ENCODE results near the gene TYW1B.
"Not testable (repeated sequence)": the region's sequence is repeated elsewhere in the genome, so short reads cannot be mapped to it uniquely, and the experiment has no call there.

TYW1B gene

DNA sequence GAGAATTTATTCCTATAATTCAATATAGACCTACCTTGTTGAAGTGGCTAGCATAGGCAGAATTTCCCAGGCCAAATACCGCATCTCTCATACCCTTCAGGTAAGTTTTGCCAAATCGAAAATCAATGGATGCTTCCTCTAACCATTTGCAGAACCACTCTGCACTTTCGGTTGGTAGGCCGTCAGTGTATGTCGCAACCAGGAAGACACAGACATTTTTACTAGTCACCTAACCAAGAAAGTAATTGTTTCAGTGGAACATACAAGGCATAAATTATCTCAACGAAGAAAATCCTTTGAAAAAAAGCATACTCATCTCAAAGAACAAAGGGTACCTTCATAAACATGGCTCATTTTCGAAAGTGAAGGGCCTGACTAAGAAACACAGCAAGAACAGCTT is 17.6 kb downstream of the TYW1B start:
- DNase-seq (ENCODE audit: low spot score): not testable (repeated sequence)

- DNase-seq (ENCODE audit: low spot score): not testable (repeated sequence)
Observed at GRCh38 chr7:72808511-72808910, 19.5 kb downstream of the TYW1B start.

DNA sequence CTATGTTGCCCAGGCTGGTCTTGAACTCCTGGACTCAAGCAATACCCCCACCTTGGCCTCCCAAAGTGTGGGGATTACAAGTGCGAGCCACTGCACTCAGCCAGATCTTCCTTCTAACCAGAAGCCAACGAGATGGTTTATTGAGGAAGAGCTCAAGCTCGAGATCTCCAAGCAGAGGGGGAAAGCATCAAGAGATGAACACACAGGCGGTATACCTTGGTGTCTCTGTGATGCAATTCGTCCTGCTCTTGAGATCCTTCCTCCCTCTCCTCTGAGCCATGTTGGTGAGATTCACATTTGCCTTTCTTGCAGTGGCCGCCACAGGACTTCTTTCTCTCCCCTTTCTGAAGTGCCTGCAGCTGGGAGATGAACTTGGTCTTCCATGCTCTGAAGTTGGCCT is 21.1 kb downstream of the TYW1B start:
- not testable (repeated sequence) for DNase-seq (ENCODE audit: low spot score)

- no peak for DNase-seq (ENCODE audit: low spot score)
Observed at GRCh38 chr7:72805526-72806494, 22.2 kb downstream of the TYW1B start.

- not testable (repeated sequence) for DNase-seq (ENCODE audit: low spot score)
Observed at GRCh38 chr7:72803778-72804177, 24.2 kb downstream of the TYW1B start.

GRCh38 chr7:72801564-72801963 is 26.4 kb downstream of the TYW1B start:
- DNase-seq (ENCODE audit: low spot score): not testable (repeated sequence)

GRCh38 chr7:72795401-72795800 is 32.6 kb downstream of the TYW1B start:
- not testable (repeated sequence) for DNase-seq (ENCODE audit: low spot score)

DNA sequence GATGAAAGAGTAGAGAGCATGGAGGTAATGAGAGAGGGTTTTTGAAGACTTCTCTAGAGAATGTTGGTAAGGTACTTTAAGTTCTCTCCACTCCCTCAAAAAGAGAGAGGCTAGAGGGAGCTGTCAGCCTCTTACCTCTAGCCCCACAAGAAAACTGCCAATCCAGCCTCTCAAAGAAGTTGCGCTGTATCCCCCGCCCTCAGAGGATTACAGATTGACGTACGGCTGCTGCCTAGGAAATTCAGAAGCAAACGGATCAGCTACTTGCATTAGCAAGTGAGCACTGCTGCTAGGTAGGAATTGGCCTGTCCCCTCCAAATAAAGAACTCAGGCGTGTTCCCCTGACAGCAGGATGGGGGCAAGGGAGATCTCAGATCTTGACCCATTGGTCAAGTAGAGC is 34.2 kb downstream of the TYW1B start:
- DNase-seq (ENCODE audit: low spot score): no peak

GRCh38 chr7:72790698-72791060 is 37.3 kb downstream of the TYW1B start:
- DNase-seq (ENCODE audit: low spot score): not testable (repeated sequence)

DNA sequence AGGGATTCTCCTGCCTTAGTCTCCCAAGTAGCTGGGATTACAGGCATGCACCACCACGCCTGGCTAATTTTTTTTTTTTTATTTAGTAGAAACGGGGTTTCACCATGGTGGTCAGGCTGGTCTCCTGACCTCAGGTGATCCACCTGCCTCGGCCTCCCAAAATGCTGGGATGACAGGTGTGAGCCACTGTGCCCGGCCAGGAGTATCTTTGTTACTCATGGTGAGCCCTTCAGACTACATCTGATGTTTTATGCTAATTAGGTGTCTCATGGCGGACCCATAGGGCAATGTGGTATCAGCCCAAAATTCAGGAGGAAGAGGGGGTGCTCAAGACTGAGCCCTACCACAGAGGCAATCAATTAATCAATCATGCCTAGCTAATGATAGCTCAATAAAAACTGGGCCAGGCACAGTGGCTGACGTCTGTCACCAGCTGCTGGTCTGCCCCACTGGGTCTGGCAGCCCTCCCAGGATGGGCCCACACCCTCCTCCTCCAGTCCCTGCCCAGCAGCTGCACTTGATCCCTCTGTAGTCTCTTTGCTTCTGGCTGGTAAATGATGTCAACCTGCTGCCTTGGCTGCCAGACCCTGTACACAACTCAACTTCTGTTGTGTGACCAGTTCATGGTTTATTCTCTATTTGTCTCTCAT is 37.8 kb downstream of the TYW1B start:
- DNase-seq (ENCODE audit: low spot score): not testable (repeated sequence)

DNA sequence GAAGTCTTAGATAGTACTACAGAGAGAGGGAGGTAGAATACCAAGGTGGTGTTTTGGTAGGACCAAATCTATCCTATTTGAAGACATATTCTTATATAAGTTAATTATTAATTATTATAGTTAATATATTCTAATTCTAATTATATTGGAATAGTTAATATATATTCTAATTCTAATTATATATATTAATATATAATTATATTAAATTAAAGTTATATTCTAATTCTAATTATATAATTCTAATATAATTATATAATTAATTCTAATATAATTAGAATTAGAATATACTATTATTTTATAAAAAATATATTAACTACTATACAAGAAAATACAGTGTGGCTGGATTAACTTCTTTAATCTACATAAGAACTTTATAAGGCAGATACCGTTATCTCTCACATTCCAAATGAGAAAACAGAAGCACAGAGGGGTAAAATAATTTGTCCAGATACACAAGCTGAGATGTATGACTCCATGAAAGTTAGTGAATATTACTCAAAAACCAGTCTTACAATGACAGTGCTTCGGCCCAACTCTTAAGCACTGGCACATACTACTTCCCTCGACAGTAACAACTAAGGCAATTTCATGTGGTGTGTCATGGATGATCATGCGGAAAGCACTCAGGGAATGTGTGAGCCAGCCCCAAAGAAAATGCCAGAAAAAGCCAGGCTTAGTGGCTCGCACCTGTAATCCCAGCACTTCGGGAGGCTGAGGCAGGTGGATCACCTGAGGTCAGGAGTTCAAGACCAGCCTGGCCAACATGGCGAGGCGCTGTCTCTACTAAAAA is 42.6 kb downstream of the TYW1B start:
- no peak for DNase-seq (ENCODE audit: low spot score)

DNA sequence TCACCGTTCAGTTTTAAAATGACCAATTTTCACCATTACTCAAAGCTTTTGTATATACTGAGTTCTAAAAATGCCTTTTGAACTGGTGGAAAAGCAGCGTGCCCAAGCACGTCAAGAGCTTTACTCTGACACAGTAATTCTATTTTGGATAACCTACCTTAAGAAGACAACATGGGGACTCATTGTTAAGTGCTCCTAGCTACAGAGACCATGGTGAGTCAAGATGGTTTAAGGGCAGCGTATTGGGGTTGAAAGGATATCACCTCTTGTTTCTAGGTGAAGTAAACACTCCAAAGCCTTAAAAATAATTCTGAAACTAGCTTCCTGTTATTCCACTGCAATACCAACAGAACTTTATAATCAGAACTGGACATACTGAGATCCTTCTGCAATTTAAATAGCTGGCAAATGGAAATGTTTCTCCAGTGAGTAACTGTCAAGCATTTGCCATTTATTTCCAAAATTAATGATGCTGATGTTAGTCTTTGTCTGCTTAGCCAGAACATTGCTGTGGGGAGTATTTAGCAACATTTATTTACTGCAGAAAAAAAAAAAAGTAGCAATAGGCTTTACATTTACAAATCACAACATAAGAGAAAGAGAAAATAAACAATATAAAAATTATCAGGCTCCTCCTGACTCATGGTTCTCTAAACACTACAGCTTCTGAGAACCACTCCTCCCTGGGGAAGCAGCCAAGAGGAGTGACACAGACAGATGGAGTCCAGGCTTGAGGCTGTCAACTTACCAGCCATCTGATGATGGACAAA is 44.2 kb downstream of the TYW1B start:
- DNase-seq (ENCODE audit: low spot score): peak; percentile 26

DNA sequence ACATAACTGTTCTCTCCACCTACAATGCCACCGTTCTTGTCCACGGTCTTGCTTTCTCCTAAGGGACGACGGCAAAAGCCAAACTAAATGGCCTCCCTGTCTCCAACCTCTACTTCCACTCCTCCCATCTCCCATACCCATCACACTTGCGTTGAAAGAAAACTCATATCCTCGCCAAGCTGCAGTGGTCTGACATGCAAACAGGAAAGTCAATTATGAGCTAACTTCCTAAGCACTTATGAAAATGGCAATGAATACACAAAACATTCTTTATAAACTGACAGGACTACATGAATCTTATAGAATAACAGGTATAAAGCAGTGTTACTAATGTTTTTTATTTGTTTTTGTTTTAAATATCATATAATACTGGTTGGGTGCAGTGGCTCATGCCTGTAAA is 46.4 kb downstream of the TYW1B start:
- no peak for DNase-seq (ENCODE audit: low spot score)

- DNase-seq (ENCODE audit: low spot score): no peak
Observed at GRCh38 chr7:72781161-72781560, 46.8 kb downstream of the TYW1B start.

- DNase-seq (ENCODE audit: low spot score): not testable (repeated sequence)
Observed at GRCh38 chr7:72780289-72780894, 47.6 kb downstream of the TYW1B start.

GRCh38 chr7:72777167-72777566 is 50.8 kb downstream of the TYW1B start:
- not testable (repeated sequence) for DNase-seq (ENCODE audit: low spot score)

GRCh38 chr7:72772627-72773026 is 55.4 kb downstream of the TYW1B start:
- DNase-seq (ENCODE audit: low spot score): not testable (repeated sequence)

- DNase-seq (ENCODE audit: low spot score): not testable (repeated sequence)
Observed at GRCh38 chr7:72766994-72767393, 61.0 kb downstream of the TYW1B start.

GRCh38 chr7:72760602-72761001 is 67.4 kb downstream of the TYW1B start:
- DNase-seq (ENCODE audit: low spot score): no peak

DNA sequence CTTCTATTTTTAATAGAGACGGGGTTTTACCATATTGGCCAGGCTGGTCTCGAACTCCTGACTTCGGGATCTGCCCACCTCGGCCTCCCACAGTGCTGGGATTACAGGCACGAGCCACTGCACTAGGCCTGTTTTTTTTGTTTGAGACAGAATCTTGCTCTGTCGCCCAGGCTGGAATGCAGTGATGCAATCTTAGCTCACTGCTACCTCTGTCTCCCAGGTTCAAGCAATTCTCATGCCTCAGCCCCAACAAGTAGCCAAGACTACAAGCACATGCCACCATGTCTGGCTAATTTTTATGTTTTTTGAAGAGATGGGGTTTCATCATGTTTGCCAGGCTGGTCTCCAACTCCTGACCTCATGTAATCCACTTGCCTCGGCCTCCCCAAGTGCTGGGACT is 73.7 kb downstream of the TYW1B start:
- DNase-seq (ENCODE audit: low spot score): no peak

DNA sequence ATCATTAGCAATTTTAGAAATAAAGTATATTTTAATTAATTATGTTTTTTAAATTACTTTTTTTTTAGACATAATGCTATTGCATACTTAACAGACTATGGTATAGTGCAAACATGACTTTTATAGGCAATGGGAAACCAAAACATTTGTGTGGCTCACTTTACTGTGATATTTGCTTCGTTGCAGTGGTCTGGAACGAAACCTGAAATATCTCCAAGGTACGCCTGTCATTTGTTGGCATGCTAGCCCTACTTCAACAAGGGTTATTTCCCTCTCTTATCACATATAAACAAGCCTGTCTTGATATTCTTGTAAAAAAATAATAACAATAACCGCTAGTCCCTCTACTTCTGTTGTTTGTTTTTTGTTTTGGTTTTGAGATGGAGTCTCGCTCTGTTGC is 74.2 kb downstream of the TYW1B start:
- no peak for DNase-seq (ENCODE audit: low spot score)
